H1 (cell line): ENCODE data around the gene FBXL16. TPM values are rescaled to one million over a fixed set of nuclear protein-coding genes. Genes with fewer than 3 reads are reported as not detected.

Experiments used
- CBX8 ChIP-seq: fragments of 300-800, 300-1000 bp; sonication (generic); IDR thresholded peaks from 2 replicates; pipeline ENCODE4 v1.7.1; 2016; ENCODE audit warnings: low read depth, low read length, borderline replicate concordance
- CHD7 ChIP-seq: fragments of 300-600 bp; sonication (generic); IDR thresholded peaks from 2 replicates; pipeline ENCODE4 v1.7.1; 2012; ENCODE audit warnings: low read length, moderate library complexity, mild to moderate bottlenecking, inconsistent platforms; ENCODE audit not compliant: insufficient replicate concordance
- EP300 ChIP-seq, 2 experiments: IDR thresholded peaks; 1 replicate in 1 of 2; 2 replicates in 1 of 2; pipeline ENCODE4 v1.6.1; 2011 to 2012; ENCODE audit warnings: low read depth in 2 of 2, low read length in 2 of 2, mild to moderate bottlenecking in 2 of 2, borderline replicate concordance in 1 of 2, inconsistent platforms in 1 of 2, moderate library complexity in 1 of 2
- KDM1A ChIP-seq: fragments of 200-600, 300-600 bp; sonication (generic); IDR thresholded peaks from 2 replicates; pipeline ENCODE4 v1.7.1; 2016; ENCODE audit warnings: mild to moderate bottlenecking, low read length, borderline replicate concordance
- YY1 ChIP-seq: IDR thresholded peaks from 2 replicates; pipeline ENCODE4 v1.6.1; 2011; ENCODE audit warnings: low read depth, mild to moderate bottlenecking, low read length
- polyA plus RNA-seq, 7 experiments: library from polyadenylated mRNA; depleted of rRNA in 3 of 7; stranded (reverse) in 5 of 7; unstranded in 2 of 7; fragments of >200 nt in 5 of 7; fragments of 200-250 nt in 2 of 7; gene quantifications; 1 replicate in 5 of 7; 2 replicates in 1 of 7; 4 replicates in 1 of 7; pipeline versions ENCODE4 v1.2.1 to v1.2.3, GENCODE V29; 2011 to 2013; ENCODE audit warnings: missing spikeins in 2 of 7, mixed read lengths in 2 of 7
- total RNA-seq: library from RNA; stranded (reverse); fragmentation: NEBNext Ultra II Directional; extraction: Animal tissue kit (Norgen Biotek cat#: 25700); gene quantifications from 2 replicates; pipeline ENCODE4 v1.2.1, GENCODE V29; 2021

The FBXL16 gene
- total and polyA plus RNA-seq, 2 of the 8 experiments (the other 6 are each of a cell fraction or from before 2014, with no cell fraction given), result 12.5 to 12.8 TPM

- no peak for TF ChIP-seq CBX8
- TF ChIP-seq EP300 (IDR thresholded peaks at IDR 0.05; ENCODE audit: borderline replicate concordance in 1 of 2, low read depth in 2 of 2, low read length in 2 of 2), result no peak
- no peak for TF ChIP-seq KDM1A
- TF ChIP-seq YY1, result no peak
- no peak for TF ChIP-seq CHD7
Observed at GRCh38 chr16:729768-730665, 24.4 kb upstream of the FBXL16 start (continued).
